Activated CD4-positive, alpha-beta T cell treated with anti-CD3 and anti-CD28 coated beads, Interleukin-2, amount 50 U/mL, for 48 hours (primary cell): ENCODE measurements around the gene HOXA11.

Experiments used
- DNase-seq, 2 experiments: peaks; one replicate each; pipeline ENCODE4 v3.0.0-alpha.2; 2020

Gene HOXA11

GRCh38 chr7:27167916-27168264 lies 17.1 kb downstream of the HOXA11 start:
- no peak for DNase-seq

GRCh38 chr7:27166531-27167505 lies 18.2 kb downstream of the HOXA11 start:
- DNase-seq, result no peak

GRCh38 chr7:27165996-27166530 lies 19.0 kb downstream of the HOXA11 start:
- no peak for DNase-seq

DNA sequence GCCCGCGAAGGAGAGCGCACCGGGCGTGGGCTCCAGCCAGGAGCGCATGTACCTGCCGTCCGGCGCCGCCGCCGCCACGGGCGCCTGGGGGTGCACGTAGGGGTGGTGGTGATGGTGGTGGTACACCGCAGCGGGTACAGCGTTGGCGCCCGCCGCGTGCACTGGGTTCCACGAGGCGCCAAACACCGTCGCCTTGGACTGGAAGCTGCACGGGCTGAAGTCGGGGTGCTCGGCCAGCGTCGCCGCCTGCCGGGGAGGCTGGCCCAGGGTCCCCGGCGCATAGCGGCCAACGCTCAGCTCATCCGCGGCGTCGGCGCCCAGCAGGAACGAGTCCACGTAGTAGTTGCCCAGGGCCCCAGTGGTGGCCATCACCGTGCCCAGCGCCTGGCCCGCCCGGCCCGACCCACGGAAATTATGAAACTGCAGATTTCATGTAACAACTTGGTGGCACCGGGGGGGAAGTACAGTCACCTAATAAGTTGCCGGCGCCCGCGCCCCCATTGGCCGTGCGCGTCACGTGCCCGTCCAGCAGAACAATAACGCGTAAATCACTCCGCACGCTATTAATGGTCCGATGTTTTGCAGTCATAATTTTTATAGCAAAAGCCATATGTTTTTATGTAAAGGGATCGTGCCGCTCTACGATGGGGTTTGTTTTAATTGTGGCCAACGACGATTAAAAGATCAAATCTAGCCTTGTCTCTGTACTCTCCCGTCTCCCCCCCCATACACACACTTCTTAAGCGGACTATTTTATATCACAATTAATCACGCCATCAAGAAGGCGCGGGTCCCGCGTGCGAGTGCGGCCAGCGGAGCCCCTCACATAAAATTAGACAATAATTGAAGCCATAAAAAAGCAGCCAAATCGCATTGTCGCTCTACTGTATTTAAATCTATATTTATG lies 19.7 kb downstream of the HOXA11 start, which contains the start of gene HOXA9:
HOXA9 (minus strand) TSS at position 449 of the 907 bp plus-strand sequence; CDS start at position 369, 80 bp downstream.
- DNase-seq, result peak in 1 of 2 experiments; percentile 15

DNA sequence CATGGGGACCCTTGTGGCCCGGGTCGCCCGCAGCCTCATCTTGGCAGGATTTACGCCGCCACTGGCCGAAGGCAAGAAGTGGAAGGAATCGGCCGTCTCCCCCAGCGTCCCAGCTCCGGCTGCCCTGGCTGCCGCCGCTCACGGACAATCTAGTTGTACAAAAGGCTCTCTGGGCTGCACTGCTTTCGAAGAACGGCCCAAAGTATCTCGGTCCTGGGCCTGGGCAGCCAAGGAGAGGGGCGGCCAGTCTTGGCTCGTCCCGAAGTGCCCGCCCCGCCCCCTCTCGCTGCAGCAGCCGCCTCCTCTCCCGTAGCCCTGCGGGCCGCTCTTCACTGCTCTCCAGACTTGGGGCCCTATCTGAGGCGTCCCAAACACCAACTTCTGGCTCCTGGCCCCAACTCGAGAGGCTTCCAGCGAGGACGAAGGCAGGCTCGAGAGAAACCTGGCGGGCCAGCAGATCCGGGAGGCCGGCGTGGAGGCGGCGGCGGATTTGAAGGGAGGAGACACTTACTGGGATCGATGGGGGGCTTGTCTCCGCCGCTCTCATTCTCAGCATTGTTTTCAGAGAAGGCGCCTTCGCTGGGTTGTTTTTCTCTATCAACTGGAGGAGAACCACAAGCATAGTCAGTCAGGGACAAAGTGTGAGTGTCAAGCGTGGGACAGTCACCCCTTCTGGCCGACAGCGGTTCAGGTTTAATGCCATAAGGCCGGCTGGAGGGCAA lies 20.5 kb downstream of the HOXA11 start:
- no peak for DNase-seq

DNA sequence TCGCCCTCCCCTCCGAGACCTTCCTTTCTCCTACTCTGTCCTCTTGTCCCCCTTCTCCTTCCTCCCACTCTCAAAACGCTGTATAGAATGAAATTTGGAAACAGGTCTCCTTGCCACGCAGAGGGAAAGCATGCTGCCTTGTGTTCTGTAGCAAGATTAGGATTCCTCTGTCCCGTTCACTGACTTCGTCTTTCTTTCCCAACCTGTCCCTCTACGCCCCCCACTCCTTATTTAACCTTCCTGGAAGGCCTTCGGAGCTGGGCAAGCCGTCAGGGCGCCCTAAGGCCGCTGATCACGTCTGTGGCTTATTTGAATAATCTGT lies 21.0 kb downstream of the HOXA11 start:
- DNase-seq, result no peak

GRCh38 chr7:27163288-27164044 lies 21.6 kb downstream of the HOXA11 start:
- DNase-seq, result no peak

DNA sequence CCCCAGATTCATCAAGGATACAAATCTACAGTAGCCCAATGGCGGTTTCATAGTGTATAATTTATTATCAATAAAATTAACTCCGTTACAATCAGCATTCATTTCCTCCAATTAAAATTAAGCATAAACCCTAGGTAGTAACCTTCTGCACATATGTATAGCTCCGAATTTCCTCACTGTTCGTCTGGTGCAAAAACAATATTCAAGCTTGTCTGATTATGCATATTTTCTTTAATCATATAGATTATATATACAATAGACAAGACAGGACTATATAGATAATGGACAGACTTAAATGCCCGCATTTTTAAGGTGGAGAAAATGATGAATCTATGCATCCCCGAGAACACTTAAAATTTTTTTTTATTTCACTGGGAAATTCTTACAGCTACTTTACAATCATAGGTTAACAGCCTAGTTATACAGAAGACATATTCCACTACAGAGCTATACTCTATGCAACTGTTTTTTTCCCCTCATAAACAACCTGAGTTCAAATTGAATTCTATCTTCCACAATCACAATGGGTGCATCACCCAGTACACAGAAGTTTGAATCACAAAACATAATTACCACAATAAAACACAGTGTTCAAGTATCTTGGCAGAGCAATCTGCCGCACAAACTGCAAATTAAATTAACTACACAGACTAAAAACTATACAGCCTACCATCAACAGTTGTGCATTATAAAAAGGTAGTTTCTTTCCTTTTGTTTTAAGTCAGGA lies 22.3 kb downstream of the HOXA11 start:
- DNase-seq, result no peak

- DNase-seq, result no peak
Measured at GRCh38 chr7:27161721-27162560, 23.1 kb downstream of the HOXA11 start.

- DNase-seq, result no peak
Measured at GRCh38 chr7:27161214-27161720, 23.8 kb downstream of the HOXA11 start.

DNA sequence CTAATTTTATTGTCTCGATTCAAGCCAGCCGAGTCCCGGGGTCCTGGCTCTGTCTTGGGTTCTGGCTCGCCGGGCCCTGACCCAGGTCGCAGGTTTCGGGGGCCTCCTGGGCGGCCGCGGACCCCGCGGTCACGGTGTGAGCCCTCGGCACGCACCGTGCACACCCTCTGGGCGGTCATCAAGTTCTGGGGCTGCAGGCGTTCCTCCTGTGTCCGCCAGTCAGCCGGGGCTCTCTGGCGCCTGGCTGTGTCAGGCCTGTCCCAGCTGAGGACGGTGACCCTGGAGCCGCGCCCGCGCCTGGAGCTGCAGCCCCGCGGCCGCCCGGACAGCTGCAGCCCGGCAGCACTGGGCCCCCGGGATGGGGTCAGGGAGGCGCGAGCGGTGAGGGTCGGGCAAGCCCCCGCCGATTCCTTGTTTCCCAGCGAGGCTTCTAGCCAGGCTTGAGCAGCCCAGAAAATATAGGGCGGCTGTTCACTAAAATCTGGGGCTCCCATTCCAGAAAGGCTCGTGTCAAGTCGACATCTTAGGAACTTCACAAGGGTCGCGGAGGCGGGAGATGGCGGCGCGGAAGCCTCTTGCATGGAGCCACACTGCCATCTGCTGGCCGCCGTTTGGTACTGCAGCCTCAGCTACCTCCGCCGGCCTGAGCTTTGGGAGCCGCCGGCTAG lies 24.4 kb downstream of the HOXA11 start:
- peak; percentile 88 for DNase-seq

DNA sequence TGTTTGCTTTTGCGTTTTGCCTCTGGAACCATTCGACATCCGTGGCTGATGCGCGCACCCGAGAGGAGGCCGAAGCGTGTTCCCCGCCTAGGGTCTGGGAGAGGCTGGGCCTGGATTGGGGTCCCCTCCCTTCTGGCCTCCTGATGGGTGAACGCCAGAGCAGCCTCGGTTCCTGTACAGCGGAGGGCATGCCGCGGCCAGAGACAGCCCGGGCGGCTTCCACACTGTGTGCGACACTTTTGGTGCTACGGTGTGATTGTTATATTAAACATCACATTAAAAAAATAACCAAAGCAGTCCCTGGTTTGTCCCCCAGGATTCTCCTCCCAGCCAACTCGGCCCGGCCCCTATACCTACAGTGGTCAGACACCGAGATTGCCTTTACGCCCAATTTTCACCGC lies 24.9 kb downstream of the HOXA11 start:
- no peak for DNase-seq

GRCh38 chr7:27159266-27160144 lies 25.5 kb downstream of the HOXA11 start:
- no peak for DNase-seq

DNA sequence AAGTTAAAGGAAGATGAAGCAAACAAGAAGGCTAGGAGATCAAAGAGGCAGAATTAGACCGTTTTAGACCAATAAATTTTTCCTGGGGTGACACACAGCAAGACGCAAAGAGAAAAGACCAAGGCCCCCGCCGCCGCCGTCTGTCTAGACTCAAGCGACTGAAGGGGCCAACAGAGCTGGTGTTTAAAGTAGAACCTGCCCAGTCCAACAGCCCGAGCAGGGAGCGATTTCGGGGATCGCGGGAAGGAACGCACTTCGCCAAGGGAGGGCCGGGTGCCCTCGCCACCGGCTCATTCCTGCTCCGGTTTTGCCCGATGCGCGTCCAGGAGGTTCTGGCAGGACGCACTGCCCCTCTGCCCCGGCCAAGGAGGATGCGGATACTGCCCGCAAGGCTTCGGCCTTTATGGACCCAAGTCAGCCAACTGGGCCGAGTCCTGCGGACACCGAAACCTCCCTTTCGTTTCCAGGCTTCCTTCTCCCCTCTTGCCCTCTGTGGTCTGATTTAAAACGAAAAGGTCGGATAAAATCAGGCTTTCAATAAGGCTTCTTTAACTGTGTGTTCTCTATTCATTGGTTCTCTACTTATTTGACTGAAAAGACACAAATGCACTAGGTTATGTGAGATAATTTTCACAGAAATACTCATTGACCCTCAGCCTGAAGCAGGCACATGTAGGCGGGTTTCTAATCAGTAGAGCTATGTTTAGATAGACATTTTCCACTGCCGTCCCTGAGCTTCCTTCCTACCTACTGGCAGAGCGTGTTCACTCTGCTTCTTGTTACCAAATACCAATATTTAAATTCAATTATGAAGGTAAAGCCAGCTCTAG lies 26.4 kb downstream of the HOXA11 start:
- DNase-seq, result no peak

- DNase-seq, result no peak
Measured at GRCh38 chr7:27157702-27158431, 27.2 kb downstream of the HOXA11 start.

DNA sequence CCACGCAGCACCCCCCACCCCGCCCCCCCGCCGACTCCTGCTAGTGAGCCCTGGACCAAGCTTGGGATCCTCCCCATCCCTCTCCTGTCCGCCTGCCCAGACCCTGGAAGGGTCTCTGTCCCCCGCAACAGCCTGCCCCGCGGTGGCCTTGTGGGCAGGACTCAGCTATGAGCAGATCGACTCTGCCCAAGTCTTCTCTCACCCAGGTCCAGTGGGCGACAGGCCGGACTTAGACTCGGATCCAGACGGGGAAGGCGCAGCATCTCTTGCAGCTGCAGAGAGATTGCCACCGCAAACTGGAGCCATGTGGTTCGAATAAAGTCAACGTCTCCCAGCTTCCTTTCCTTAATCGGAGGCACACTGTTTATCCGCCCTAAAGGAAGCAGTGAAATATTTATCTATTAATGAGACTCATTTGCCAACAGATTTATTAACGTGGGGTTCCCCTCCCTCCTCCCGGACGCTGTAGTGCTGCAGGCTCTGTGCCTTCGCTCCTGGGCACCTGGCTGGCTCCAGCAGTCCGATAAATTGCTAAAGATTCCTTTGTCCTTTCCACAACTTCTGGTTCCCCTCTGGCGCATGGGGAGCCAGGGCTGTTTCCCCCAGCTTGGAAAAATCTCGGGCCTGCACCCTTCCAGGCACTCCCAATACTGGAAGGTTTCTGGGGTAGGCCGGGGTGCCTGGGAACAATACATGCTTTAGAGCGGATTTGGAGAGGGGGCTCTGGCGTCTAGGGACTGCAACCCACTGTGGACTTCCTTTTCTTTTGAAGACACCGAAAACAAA lies 27.9 kb downstream of the HOXA11 start:
- DNase-seq, result no peak
